HG03558 (cell line): Measurements from ENCODE around the gene FAM131B.

Experiments
- ATAC-seq: cut with Tn5 transposase; IDR thresholded peaks from one replicate; pipeline ENCODE4 v1.9.1; 2021; ENCODE audit warnings: moderate number of reproducible peaks; ENCODE audit not compliant: unreplicated experiment; ENCODE audit errors: extremely low read depth

Gene FAM131B

GRCh38 chr7:143361552-143362130, 872 bp downstream of the FAM131B start:
- ATAC-seq = no peak

DNA sequence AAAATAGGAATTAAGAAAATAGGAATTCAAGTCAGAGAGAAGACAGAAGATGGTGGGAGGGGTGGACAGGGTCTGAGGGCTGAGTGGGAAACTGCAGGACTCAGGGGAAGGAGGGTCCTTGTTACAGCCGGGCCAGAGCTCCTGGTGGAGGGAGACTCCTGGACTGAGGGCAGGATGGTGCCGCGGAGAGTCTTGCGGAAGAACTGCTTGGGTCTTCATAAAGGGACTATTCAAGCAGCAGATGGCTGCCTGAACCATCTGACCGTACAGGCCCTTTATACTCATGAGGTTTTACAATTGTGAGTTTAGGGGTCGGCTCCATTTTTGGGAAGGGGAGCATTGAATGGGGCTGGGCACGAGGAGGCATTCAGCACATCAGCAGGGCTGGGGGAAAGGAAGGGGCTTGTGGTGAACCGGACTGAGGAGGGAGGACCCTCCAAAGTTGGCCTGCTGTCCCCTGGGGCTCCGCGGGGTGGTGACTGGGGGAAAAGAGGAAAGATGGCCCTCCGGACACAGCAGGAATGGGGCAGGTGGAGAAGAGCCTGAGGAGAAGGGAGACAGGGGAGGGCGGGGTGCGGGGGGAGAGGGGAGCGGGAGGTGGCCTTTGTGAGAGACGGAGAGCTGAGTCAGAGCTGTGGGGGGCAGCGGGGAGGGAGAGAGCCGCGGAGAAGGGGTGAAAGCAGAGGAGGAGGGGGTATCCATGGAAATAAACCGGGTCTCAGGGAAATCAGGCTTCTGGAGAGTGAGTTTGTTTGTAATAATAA, 1.5 kb downstream of the FAM131B start:
- no peak for ATAC-seq

DNA sequence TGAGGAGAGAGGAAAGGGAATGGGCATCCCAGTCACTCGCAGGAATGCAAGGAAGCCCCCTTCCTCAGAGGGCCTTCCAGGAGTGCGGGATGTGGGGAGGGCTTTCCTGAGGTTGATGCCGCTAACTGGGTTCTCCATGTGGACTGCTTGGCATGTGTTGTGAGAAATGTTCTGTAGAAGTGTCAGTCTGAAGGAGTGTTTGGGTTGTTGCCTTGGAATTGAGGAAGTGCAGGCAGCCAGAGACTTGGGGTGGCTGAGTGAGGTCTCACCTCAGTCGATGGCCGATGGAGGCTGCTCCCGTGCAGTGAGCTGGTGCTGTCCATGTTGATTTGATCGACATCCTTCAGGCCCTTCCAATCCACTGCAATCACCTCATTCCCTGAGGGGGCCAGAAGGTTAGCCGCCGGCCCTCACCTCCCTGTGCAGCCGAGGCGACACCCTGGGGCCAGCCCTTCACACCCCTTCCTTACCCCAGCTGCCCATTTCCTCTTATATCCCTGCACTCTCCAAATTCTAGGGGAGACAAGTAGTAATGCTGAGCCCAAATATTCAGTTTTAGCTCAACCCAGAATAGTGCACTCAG, 2.7 kb downstream of the FAM131B start:
- no peak for ATAC-seq

- ATAC-seq = no peak
Measured at GRCh38 chr7:143358626-143359025, 3.9 kb downstream of the FAM131B start.

DNA sequence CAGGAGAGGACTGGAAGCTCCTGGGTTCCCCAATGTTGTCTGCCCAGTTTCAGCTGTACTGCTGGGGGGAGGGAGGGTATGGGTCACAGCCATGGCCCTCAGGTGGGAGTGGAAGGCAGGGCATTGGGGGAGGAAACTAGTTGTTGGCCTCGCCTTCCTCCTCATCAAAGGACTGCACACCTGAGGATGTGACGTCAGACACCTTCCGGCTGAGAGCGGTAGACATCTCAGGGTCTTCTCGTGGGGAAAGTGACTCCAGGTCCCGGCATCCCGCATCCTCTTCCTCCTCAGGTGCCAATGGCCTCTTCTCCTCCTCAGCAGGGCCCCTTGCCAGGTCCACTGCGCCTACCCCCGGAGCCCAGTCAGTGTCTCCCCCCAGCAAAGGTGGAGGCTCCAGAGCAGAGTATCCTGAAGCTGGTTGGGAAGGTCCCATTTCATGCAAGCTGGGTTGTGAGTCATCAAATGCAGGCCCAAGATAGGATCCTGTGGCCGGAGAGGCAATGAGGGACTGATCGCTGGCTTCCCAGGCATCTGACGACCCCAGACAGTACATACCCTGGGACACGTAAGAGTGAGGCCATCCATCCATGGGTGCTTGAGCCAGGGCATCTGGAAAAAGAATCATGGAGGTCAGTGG, 6.0 kb downstream of the FAM131B start:
- ATAC-seq = no peak

DNA sequence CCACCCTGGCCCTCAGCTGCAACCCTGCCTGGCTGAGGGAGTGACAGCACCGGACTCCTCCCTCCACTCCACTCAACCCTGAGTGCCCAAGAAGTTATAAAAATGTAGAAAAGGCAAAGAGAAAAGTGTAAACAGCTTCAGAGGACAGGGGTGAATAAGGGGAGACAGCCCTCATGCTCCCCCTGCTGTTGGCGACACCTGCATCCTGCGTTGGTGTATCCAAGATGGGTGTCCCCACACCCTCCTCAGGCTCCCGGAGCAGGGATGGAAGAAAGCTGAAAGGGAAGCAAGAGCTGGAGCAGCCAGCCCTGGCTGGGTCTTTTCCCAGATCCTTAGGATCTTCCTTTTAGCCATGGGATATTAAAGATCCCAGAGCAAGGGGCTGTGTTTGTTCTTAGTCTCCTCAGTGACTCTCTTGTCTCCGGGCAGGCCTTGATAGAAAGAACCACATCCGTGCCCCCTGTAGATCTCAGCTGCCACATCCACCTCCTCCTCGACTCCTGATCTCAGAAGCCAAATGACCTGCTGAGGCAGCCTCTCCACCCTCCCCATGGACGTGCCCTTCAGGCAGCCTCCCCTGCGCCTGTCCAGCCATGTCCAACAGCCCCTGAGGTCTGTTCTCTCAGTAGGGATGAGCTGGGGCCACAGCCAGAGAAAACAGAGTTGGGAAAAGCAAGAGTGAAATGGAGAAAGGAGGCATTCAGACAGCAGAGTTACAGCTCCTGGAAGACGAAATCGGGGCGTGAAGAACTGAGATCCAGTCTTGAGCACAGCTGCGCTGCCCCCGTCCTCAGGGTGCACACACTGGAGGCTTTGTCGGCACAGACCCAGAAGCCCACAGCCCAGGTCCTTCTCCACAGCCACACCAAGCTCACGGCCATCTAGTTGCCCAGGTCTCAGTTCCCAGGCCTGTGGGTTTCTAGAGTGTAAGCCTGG, 6.8 kb downstream of the FAM131B start:
- no peak for ATAC-seq

- no peak for ATAC-seq
Measured at GRCh38 chr7:143354965-143355364, 7.5 kb downstream of the FAM131B start.

DNA sequence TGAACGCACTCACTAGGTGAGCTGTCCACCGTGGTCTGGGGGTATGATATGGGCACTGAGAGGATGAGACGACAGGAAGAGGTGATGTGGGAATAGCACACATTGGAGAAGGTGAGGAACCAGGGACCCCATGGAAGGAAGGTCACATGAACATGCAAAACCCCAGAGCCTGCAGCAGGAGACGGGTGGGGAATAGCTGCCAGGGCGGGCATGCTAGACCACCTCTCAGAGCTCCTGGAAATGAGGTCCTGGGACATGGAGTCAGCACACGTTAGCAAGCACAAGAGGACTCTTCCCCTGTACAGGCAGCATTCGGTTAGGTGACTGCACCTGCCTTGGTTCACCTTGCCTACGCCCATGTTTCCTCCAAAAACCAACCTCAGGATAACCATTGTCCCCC, 8.1 kb downstream of the FAM131B start:
- ATAC-seq = no peak

DNA sequence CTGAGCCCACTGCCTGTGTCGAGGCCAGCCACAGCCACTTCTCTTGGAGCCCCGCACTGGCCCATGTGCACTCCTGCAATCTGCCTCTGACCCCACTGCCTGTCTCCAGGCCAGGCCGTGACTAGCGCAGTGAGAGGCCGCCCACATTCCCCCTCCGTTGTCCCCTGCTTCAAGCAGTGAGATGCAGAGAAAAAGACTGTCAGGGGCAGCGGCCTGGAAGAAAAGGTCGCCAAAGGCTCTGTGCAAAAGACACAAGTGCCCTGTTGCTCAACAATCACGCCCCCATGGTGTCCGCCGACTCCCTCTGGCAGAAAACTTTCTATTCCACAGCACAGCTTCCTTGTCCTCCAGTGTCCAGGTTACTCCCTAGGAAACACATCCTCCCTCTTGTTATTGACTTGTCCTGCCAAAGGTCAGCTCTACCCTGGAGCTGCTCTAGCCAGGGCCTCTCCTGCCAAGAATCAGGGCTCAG, 9.9 kb downstream of the FAM131B start:
- ATAC-seq = no peak

- ATAC-seq = no peak
Measured at GRCh38 chr7:143351574-143351973, 10.9 kb downstream of the FAM131B start.

DNA sequence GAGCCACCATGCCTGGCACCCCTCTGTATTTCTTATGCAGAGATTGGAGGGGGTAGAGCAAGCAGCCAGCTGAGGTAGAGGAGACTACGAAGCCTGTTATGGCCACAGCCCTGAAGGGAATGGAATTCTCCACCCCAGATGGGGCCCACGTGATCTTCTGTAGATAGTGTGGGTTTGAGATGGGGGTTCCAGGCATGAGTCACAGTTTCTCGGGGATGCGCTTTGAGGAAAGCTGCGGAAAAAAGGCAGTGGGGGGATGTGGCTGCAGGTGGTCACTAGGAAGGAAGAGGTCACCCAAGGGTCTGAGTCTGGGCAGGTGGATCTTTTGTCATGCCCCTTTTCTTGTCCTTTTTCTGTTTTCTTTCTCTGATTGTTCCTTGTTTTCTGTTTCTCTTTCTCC, 11.5 kb downstream of the FAM131B start:
- ATAC-seq = no peak

GRCh38 chr7:143347950-143348349, 14.6 kb downstream of the FAM131B start:
- ATAC-seq = no peak

- no peak for ATAC-seq
Measured at GRCh38 chr7:143346018-143346417, 16.5 kb downstream of the FAM131B start.

GRCh38 chr7:143345428-143345900, 17.0 kb downstream of the FAM131B start:
- no peak for ATAC-seq

- ATAC-seq = no peak
Measured at GRCh38 chr7:143343596-143343995, 18.9 kb downstream of the FAM131B start.

- ATAC-seq = no peak
Measured at GRCh38 chr7:143341842-143342241, 20.7 kb downstream of the FAM131B start.

GRCh38 chr7:143337216-143337615, 25.3 kb downstream of the FAM131B start:
- no peak for ATAC-seq

DNA sequence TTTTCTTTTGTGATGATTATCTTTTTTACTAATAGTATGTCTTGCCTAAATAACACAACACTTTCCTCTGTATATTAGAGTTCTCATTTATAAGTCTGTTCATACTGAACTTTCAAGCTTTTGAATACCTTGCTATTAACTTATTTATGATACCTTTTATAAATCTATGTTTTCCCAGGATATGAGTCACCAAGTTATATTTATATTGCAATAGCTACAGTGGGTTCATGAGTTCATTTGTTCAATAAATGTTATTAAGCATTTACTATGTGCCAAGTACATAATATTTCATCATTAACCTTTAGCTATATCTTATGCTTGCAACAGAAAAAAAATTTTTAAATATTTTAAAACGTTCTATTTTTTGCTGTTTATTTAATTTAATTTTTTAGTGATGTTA, 28.3 kb downstream of the FAM131B start:
- ATAC-seq = no peak

- ATAC-seq = no peak
Measured at GRCh38 chr7:143331179-143331801, 31.2 kb downstream of the FAM131B start.
